C4-2B (cell line): ENCODE measurements around the gene UMPS.
"Not testable (repeated sequence)": the region's sequence is repeated elsewhere in the genome, so short reads cannot be mapped to it uniquely, and the experiment has no call there.

Source experiments
- CTCF ChIP-seq: fragments of 450-650 bp; conservative IDR thresholded peaks from 2 replicates; pipeline ENCODE4 v1.5.1; 2017; ENCODE audit warnings: mild to moderate bottlenecking
- ZFX ChIP-seq: fragments of 450-650 bp; IDR thresholded peaks from 2 replicates; pipeline ENCODE4 v1.6.1; 2017

DNA sequence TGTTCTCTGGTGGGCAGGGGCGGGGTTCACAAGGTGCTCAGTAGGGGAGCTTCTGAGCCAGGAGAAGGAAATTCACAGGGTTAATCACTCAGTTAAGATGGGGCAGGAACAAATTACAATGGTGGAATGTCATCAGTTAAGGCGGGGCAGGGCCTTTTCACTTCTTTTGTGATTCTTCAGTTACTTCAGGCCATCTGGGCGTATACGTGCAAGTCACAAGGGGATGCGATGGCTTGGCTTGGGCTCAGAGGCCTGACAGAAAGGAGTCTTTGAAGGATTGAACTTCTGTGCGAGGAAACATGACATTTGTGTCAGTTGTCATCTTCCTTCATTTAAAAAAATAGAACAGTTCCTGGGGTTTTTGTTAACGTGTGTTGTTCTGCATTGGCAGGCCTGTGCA, 27.7 kb downstream of the UMPS start:
- not testable (repeated sequence) for TF ChIP-seq CTCF, ZFX
